K562 (cell line): ENCODE measurements around the gene RASGRP1. TPM values are rescaled to one million over a fixed set of nuclear protein-coding genes. Genes with fewer than 3 reads are reported as not detected.
A peak's percentile ranks its signal among the peaks of the same experiment; 100 is the strongest.

Source experiments
- ATAC-seq: fragments of 200-7000 bp; cut with Tn5 transposase; 3 replicates; pipeline ENCODE4 v1.9.1; 2020; ENCODE audit warnings: moderate library complexity
- BruUV-seq: library from RNA; stranded (reverse); fragments of 400-500 nt; replicated peaks from 2 replicates; lab custom pipeline; 2021; lab: Mats Ljungman, UMichigan
- CTCF ChIA-PET: fragments of 300-600 bp; formaldehyde crosslinking; extraction: SDS; loops from one replicate; lab custom pipeline; 2021; ENCODE audit warnings: low intra/inter-chr PET ratio; lab: Yijun Ruan, JAX
- POLR2A ChIA-PET: fragments of 300-600, 350-650 bp; sonication (Branson Sonifier 250); formaldehyde crosslinking; extraction: SDS; loops from one replicate; lab custom pipeline; 2021; ENCODE audit warnings: antibody characterized with exemption, inconsistent platforms; lab: Yijun Ruan, JAX
- DNase-seq, 4 experiments: peaks; one replicate each; pipeline versions ENCODE4 v3.0.0 to v3.0.0-alpha.2; 2011 to 2018; ENCODE audit warnings: low spot score in 3 of 4, mixed read lengths in 3 of 4; ENCODE audit errors: extremely low read depth in 1 of 4
- FAIRE-seq: peaks from 2 replicates; lab custom pipeline; 2011; peaks lifted over from hg19 to GRCh38; lab: Jason Lieb, UNC
- H2AFZ ChIP-seq: 2 replicates; pipeline ENCODE4 v1.6.0; 2011; ENCODE audit warnings: low read depth, low read length, control low read depth, inconsistent platforms
- H3K27ac ChIP-seq: fragments of 200-600 bp; 3 replicates; pipeline ENCODE4 v1.8.0; 2011; ENCODE audit warnings: low read depth, mild to moderate bottlenecking, control low read depth, inconsistent platforms, low read length, moderate library complexity, mixed read lengths; ENCODE audit errors: extremely low read depth
- H3K27me3 ChIP-seq, 2 experiments: fragments of 300-600 bp in 1 of 2; 2 replicates in 1 of 2; 3 replicates in 1 of 2; pipeline versions ENCODE4 v1.6.0 to v1.8.0; 2011; ENCODE audit warnings: inconsistent platforms in 2 of 2, low read length in 2 of 2, mild to moderate bottlenecking in 1 of 2, mixed read lengths in 1 of 2, moderate library complexity in 1 of 2; ENCODE audit not compliant: control insufficient read depth in 2 of 2, insufficient read depth in 2 of 2
- H3K36me3 ChIP-seq: fragments of 300-600 bp; 3 replicates; pipeline ENCODE4 v1.8.0; 2011; ENCODE audit warnings: mild to moderate bottlenecking, low read length, inconsistent platforms; ENCODE audit not compliant: control insufficient read depth, insufficient read depth
- H3K4me1 ChIP-seq, 2 experiments: fragments of 200-600 bp in 1 of 2; replicated peaks in 1 of 2; 2 replicates in 1 of 2; 3 replicates in 1 of 2; pipeline versions ENCODE4 v1.5.1 to v1.8.0; 2011; ENCODE audit warnings: inconsistent platforms in 2 of 2, low read length in 2 of 2, mild to moderate bottlenecking in 1 of 2, mixed read lengths in 1 of 2, moderate library complexity in 1 of 2; ENCODE audit not compliant: control insufficient read depth in 2 of 2, insufficient read depth in 2 of 2
- H3K4me2 ChIP-seq: 2 replicates; pipeline ENCODE4 v1.6.1; 2011; ENCODE audit warnings: low read length, control low read depth, inconsistent platforms, mixed read lengths; ENCODE audit not compliant: insufficient read depth
- H3K4me3 ChIP-seq: fragments of 200-600 bp; sonication (generic), shearing (Covaris generic); 2 replicates; pipeline ENCODE4 v1.5.1; 2016; ENCODE audit warnings: control low read depth, inconsistent platforms
- H3K79me2 ChIP-seq: fragments of 200-600 bp; 3 replicates; pipeline ENCODE4 v1.8.0; 2011; ENCODE audit warnings: low read length, inconsistent platforms; ENCODE audit not compliant: control insufficient read depth, insufficient read depth
- H3K9ac ChIP-seq, 2 experiments: 2 replicates each; pipeline versions ENCODE4 v1.6.0 to v1.6.1; 2011; ENCODE audit warnings: low read depth in 2 of 2, low read length in 2 of 2, control low read depth in 1 of 2, inconsistent platforms in 1 of 2, mild to moderate bottlenecking in 1 of 2, mixed read lengths in 1 of 2; ENCODE audit not compliant: insufficient read depth in 1 of 2
- H3K9me1 ChIP-seq: one replicate; pipeline ENCODE4 v1.6.0; 2011; ENCODE audit warnings: inconsistent platforms, mild to moderate bottlenecking, low read length, moderate library complexity; ENCODE audit not compliant: control insufficient read depth, insufficient read depth
- H3K9me3 ChIP-seq: replicated peaks from 2 replicates; pipeline ENCODE4 v1.5.1; 2011; ENCODE audit warnings: low read depth, low read length, inconsistent platforms; ENCODE audit not compliant: control insufficient read depth, insufficient read depth
- H4K20me1 ChIP-seq: replicated peaks from 2 replicates; pipeline ENCODE4 v1.6.1; 2011; ENCODE audit warnings: low read length, inconsistent platforms, mixed read lengths; ENCODE audit not compliant: control insufficient read depth, insufficient read depth
- CBFA2T2 ChIP-seq: fragments of 450-650 bp; conservative IDR thresholded peaks from 2 replicates; pipeline ENCODE4 v1.6.1; 2017; ENCODE audit warnings: mild to moderate bottlenecking
- CBX5 ChIP-seq: IDR thresholded peaks from 2 replicates; pipeline ENCODE4 v1.6.1; 2014; ENCODE audit warnings: low read depth, borderline replicate concordance
- CBX8 ChIP-seq: fragments of 200-600 bp; sonication (generic); IDR thresholded peaks from 2 replicates; pipeline ENCODE4 v1.6.1; 2012; ENCODE audit warnings: borderline replicate concordance, mixed run types, low read depth, mild to moderate bottlenecking, moderate library complexity, mixed read lengths, low read length, control low read depth, inconsistent platforms; ENCODE audit not compliant: poor library complexity, severe bottlenecking; ENCODE audit errors: extremely low read depth
- CREM ChIP-seq: IDR thresholded peaks from 2 replicates; pipeline ENCODE4 v1.6.1; 2014; ENCODE audit warnings: antibody characterized with exemption, low read depth
- FIP1L1 ChIP-seq: fragments of 200-400 bp; formaldehyde crosslinking; IDR thresholded peaks from 2 replicates; pipeline ENCODE4 v1.6.1; 2018; ENCODE audit warnings: mild to moderate bottlenecking, low read depth, low read length; ENCODE audit not compliant: poor library complexity, severe bottlenecking
- GTF2E2 ChIP-seq: fragments of 200-800 bp; sonication (Bioruptor generic); IDR thresholded peaks from 2 replicates; pipeline ENCODE4 v1.6.1; 2016; ENCODE audit warnings: missing genetic modification characterization, missing compliant biosample characterization
- GTF2F1 ChIP-seq: IDR thresholded peaks from 2 replicates; pipeline ENCODE4 v1.6.1; 2011; ENCODE audit warnings: low read depth, low read length, improper control_type of control experiment
- HCFC1 ChIP-seq: IDR thresholded peaks from 2 replicates; pipeline ENCODE4 v1.6.1; 2012; ENCODE audit warnings: low read depth, low read length, improper control_type of control experiment
- IFI16 ChIP-seq: fragments of 250-450 bp; sonication (Bioruptor Pico); IDR thresholded peaks from 2 replicates; pipeline ENCODE4 v2.1.2; 2022; ENCODE audit warnings: mild to moderate bottlenecking, inconsistent platforms
- MED1 ChIP-seq: sonication (generic); formaldehyde crosslinking; IDR thresholded peaks from 2 replicates; pipeline ENCODE4 v1.8.1; 2023; ENCODE audit warnings: missing genetic modification reagents, borderline replicate concordance
- POLR2AphosphoS2 ChIP-seq: IDR thresholded peaks from 2 replicates; pipeline ENCODE4 v1.6.1; 2012; ENCODE audit warnings: low read length, improper control_type of control experiment
- SNIP1 ChIP-seq: fragments of 450-650 bp; IDR thresholded peaks from 2 replicates; pipeline ENCODE4 v1.7.1; 2017; ENCODE audit warnings: low read depth, mild to moderate bottlenecking
- TBP ChIP-seq: optimal IDR thresholded peaks from 2 replicates; pipeline ENCODE3; 2011; ENCODE audit warnings: low read depth, low read length, improper control_type of control experiment
- ZBTB34 ChIP-seq: fragments of 250-450 bp; sonication (Bioruptor Pico); IDR thresholded peaks from 2 replicates; pipeline ENCODE4 v1.8.0; 2021; ENCODE audit warnings: mild to moderate bottlenecking, moderate library complexity
- ZNF263 ChIP-seq: sonication (generic); formaldehyde crosslinking; IDR thresholded peaks from 2 replicates; pipeline ENCODE4 v1.8.0; 2022; ENCODE audit warnings: mild to moderate bottlenecking, missing genetic modification reagents, borderline replicate concordance
- ZNF3 ChIP-seq: fragments of 250-450 bp; sonication (Bioruptor Pico); IDR thresholded peaks from 2 replicates; pipeline ENCODE4 v1.5.0; 2021; ENCODE audit warnings: mild to moderate bottlenecking, moderate library complexity
- WGBS: fragments of 100-300 bp; shearing (Covaris generic); methylation state at CpG from one replicate; pipeline ENCODE4 v1.1.6; 2016; ENCODE audit warnings: low coverage, mixed read lengths; ENCODE audit not compliant: insufficient coverage; ENCODE audit errors: missing lambda C conversion rate; 5-methylcytosine and 5-hydroxymethylcytosine counted together
- in situ Hi-C: fragments of 300-500 bp; cut with MboI; formaldehyde crosslinking; loops from 4 replicates; pipeline ENCODE4 v1.15.0; 2018; ENCODE audit warnings: inconsistent platforms, mixed read lengths
- intact Hi-C: fragments of 100-400 bp; cut with micrococcal nuclease; formaldehyde crosslinking; loops from 2 replicates; pipeline ENCODE4 v1.14.2; 2022
- polyA plus RNA-seq, 8 experiments: library from polyadenylated mRNA; depleted of rRNA in 4 of 8; stranded (reverse) in 5 of 8; unstranded in 3 of 8; fragments of >200 nt; fragmentation: Nextera tagmentation in 2 of 8; fragmentation: Illumina TruSeq in 1 of 8; extraction: Ambion mirVana in 2 of 8; extraction: Trizol in 1 of 8; gene quantifications; 2 replicates each; pipeline versions ENCODE4 v1.2.1 to v1.2.3, GENCODE V29; 2011 to 2014; ENCODE audit warnings: inconsistent platforms in 1 of 8, missing spikeins in 1 of 8
- total RNA-seq, 7 experiments: library from RNA; depleted of rRNA in 6 of 7; stranded (reverse); fragments of >200 nt in 6 of 7; fragmentation: Illumina TruSeq in 2 of 7; extraction: Trizol in 2 of 7; gene quantifications; 2 replicates each; pipeline versions ENCODE4 v1.2.1 to v1.2.3, GENCODE V29; 2011 to 2021; ENCODE audit warnings: low replicate concordance in 1 of 7

RASGRP1 gene
- total and polyA plus RNA-seq, 9 of the 15 experiments (the other 6 are each of a cell fraction or from before 2014, with no cell fraction given) = 0.14 to 0.72 (median 0.31) TPM

GRCh38 chr15:38600236-38600635 is 35.6 kb upstream of the RASGRP1 start:
- DNase-seq (peak in 1 of 4 experiments; percentile 31), ATAC-seq (peak; percentile 25; the same call in 1 of the 3 replicates)
- Histone ChIP-seq H3K4me1 (peaks cover 16 to 29% of the 10 kb centered on the region in 2 experiments; a peak in 4 of 5 replicates), H3K4me2 (no peak overlapping the region), H3K36me3 (no peaks in the 10 kb centered on the region), H4K20me1 (no peaks in the 10 kb centered on the region), H2AFZ (peak overlapping the region; percentile 58; the same call in 1 of the 2 replicates), H3K79me2 (no peaks in the 10 kb centered on the region), H3K4me3 (no peak overlapping the region), H3K27me3 (no peaks in the 10 kb centered on the region), H3K27ac (no peak overlapping the region), H3K9me3 (no peaks in the 10 kb centered on the region)
- CTCF ChIA-PET = no interaction called here
- POLR2A ChIA-PET = interaction anchor here (0.7 kb wide), 1 partner anchor 26 kb away, joined by 3 read pairs; no protein-coding TSS in a partner anchor
- no TSS peak for BruUV-seq
- intact Hi-C loops = no loop called here
- WGBS = 100% methylated on average over 2 of the region's 2 CpGs
- no peak for TF ChIP-seq CBX5
- 0 out of 2 replicates have a peak, but pooled peaks have one; percentile 21 for TF ChIP-seq CBFA2T2
- TF ChIP-seq, all 486 proteins: peak for 1
- no peaks in the 10 kb centered on the region for H3K9me1 ChIP-seq
- H3K9ac ChIP-seq = no peak overlapping the region
- peak; percentile 11 for FAIRE-seq
- in situ Hi-C loops = no loop called here

GRCh38 chr15:38598749-38599148 is 34.1 kb upstream of the RASGRP1 start:
- ChIA-PET POLR2A (interaction anchor here (0.6 to 1.4 kb wide), 3 partner anchors 9 to 407 kb away, joined by 3 to 5 read pairs (median 4); no protein-coding TSS in a partner anchor), CTCF (interaction anchor here (0.6 kb wide), 1 partner anchor 35 kb away, joined by 3 read pairs; no protein-coding TSS in a partner anchor)
- Histone ChIP-seq H3K9me3 (no peaks in the 10 kb centered on the region), H3K9me1 (no peaks in the 10 kb centered on the region), H2AFZ (no peak overlapping the region), H3K4me2 (no peak overlapping the region), H3K4me3 (no peak overlapping the region), H3K79me2 (no peaks in the 10 kb centered on the region), H4K20me1 (no peaks in the 10 kb centered on the region), H3K27me3 (no peaks in the 10 kb centered on the region), H3K36me3 (no peaks in the 10 kb centered on the region), H3K27ac (no peak overlapping the region), H3K4me1 (peaks cover 8 to 24% of the 10 kb centered on the region in 2 experiments; a peak in 4 of 5 replicates), H3K9ac (no peak overlapping the region)
- no peak for ATAC-seq
- no peak for DNase-seq
- no peak for TF ChIP-seq GTF2E2 (tag)
- TF ChIP-seq CREM = no peak
- no peak for TF ChIP-seq ZNF3 (CRISPR knock-in tag)
- no peak for TF ChIP-seq IFI16 (CRISPR knock-in tag)
- TF ChIP-seq TBP = no peak
- TF ChIP-seq CBX8 = no peak
- TF ChIP-seq ZBTB34 (CRISPR knock-in tag) = no peak
- TF ChIP-seq POLR2AphosphoS2 = no peak
- no peak for TF ChIP-seq SNIP1
- no peak for TF ChIP-seq FIP1L1
- TF ChIP-seq MED1 (CRISPR knock-in tag) = no peak
- no peak for TF ChIP-seq ZNF263 (CRISPR knock-in tag)
- TF ChIP-seq HCFC1 = no peak
- TF ChIP-seq GTF2F1 = no peak
- intact Hi-C loops = no loop called here
- in situ Hi-C loops = no loop called here
- no TSS peak for BruUV-seq
- no peak for FAIRE-seq
- 57% methylated on average over 2 of the region's 2 CpGs for WGBS
